ENCODE measurements around the gene RNF25. TPM values are rescaled to one million over a fixed set of nuclear protein-coding genes. Genes with fewer than 3 reads are reported as not detected.

The RNF25 gene
- total RNA-seq (10 to 100 TPM; 16.6 to 20.8 (median 17.7) TPM), polyA plus RNA-seq (14.7 TPM)
- long read RNA-seq, donor 1, transcript RNF25-201 (10 exons, 1,914 nt): major isoform, 20 of 24 reads
- long read RNA-seq, donor 1, partial matches to known transcripts: 0 of 24 reads
- long read RNA-seq, donor 1, other reads (novel, unspliced or antisense): 3 of 24 reads
- long read RNA-seq, donor 2, transcript RNF25-201 (10 exons, 1,914 nt): major isoform, 10 of 11 reads
- long read RNA-seq, donor 2, partial matches to known transcripts: 0 of 11 reads
- long read RNA-seq, donor 2, other reads (novel, unspliced or antisense): 1 of 11 reads
- long read RNA-seq, donor 3, transcript RNF25-201 (10 exons, 1,914 nt): major isoform, 85 of 98 reads
- long read RNA-seq, donor 3, partial matches to known transcripts: 3 of 98 reads
- long read RNA-seq, donor 3, other reads (novel, unspliced or antisense): 9 of 98 reads
- long read RNA-seq, donor 4, transcript RNF25-201 (10 exons, 1,914 nt): major isoform, 10 of 14 reads
- long read RNA-seq, donor 4, partial matches to known transcripts: 2 of 14 reads
- long read RNA-seq, donor 4, other reads (novel, unspliced or antisense): 1 of 14 reads

- Histone ChIP-seq H3K4me3 (ENCODE audit: low read length) (peak within 1 kb of the TSS; percentile 79), H3K4me1 (ENCODE audit: control insufficient read depth, insufficient read depth, low read length) (no peaks in the 10 kb centered on the region), H3K27ac (ENCODE audit: low read length) (peak within 1 kb of the TSS; percentile 73), H3K27me3 (ENCODE audit: control insufficient read depth, insufficient read depth) (no peaks in the 10 kb centered on the region), H3K9me3 (ENCODE audit: control insufficient read depth, low read length) (no peaks in the 10 kb centered on the region)
- intact Hi-C loops (cut with DNase I): no loop called here
- WGBS: under 1% methylated on average over 49 of the region's 49 CpGs
- ATAC-seq: peak; percentile 97
- peak; percentile 88 to 93 (median 92) for DNase-seq
Observed at GRCh38 chr2:218671654-218672566, at the start of gene RNF25, which contains the start of gene STK36. RNF25 (minus strand) TSS chr2:218672002; CDS start chr2:218671970, 32 bp downstream. STK36 (plus strand) TSS chr2:218672086; CDS start chr2:218672830, 744 bp downstream.

- intact Hi-C loops (cut with DNase I): no loop called here
- H3K4me1 ChIP-seq (ENCODE audit: control insufficient read depth, insufficient read depth, low read length): no peaks in the 10 kb centered on the region
- DNase-seq (no peak), ATAC-seq (no peak)
- no peaks in the 10 kb centered on the region for H3K27me3 ChIP-seq (ENCODE audit: control insufficient read depth, insufficient read depth)
- no peaks in the 10 kb centered on the region for H3K9me3 ChIP-seq (ENCODE audit: control insufficient read depth, low read length)
- no peak overlapping the region for H3K27ac ChIP-seq (ENCODE audit: low read length)
- H3K4me3 ChIP-seq (ENCODE audit: low read length): no peak overlapping the region
Observed at GRCh38 chr2:218721488-218721887, 49.7 kb upstream of the RNF25 start.

- DNase-seq (no peak), ATAC-seq (no peak)
- no peaks in the 10 kb centered on the region for H3K9me3 ChIP-seq (ENCODE audit: control insufficient read depth, low read length)
- H3K4me3 ChIP-seq (ENCODE audit: low read length): no peak overlapping the region
- H3K27me3 ChIP-seq (ENCODE audit: control insufficient read depth, insufficient read depth): no peaks in the 10 kb centered on the region
- H3K27ac ChIP-seq (ENCODE audit: low read length): no peak overlapping the region
- no peaks in the 10 kb centered on the region for H3K4me1 ChIP-seq (ENCODE audit: control insufficient read depth, insufficient read depth, low read length)
- WGBS: 94% methylated on average over 19 of the region's 19 CpGs
- intact Hi-C loops (cut with DNase I): no loop called here
Observed at GRCh38 chr2:218720048-218721041, 48.5 kb upstream of the RNF25 start.

GRCh38 chr2:218719457-218719856 is 47.7 kb upstream of the RNF25 start:
- no peak for DNase-seq
- ATAC-seq: no peak
- H3K27ac ChIP-seq (ENCODE audit: low read length): no peak overlapping the region
- intact Hi-C loops (cut with DNase I): loop anchor here in 3 of 4 donors (10.0 kb wide), 3 partner anchors 115 to 135 kb away; partner anchors contain the start of genes PRKAG3 (in 1 of the 3) and WNT6 (in 1 of the 3)
- H3K9me3 ChIP-seq (ENCODE audit: control insufficient read depth, low read length): no peaks in the 10 kb centered on the region
- H3K4me3 ChIP-seq (ENCODE audit: low read length): no peak overlapping the region
- no peaks in the 10 kb centered on the region for H3K4me1 ChIP-seq (ENCODE audit: control insufficient read depth, insufficient read depth, low read length)
- H3K27me3 ChIP-seq (ENCODE audit: control insufficient read depth, insufficient read depth): no peaks in the 10 kb centered on the region
- 84% methylated on average over 3 of the region's 3 CpGs for WGBS

- H3K4me1 ChIP-seq (ENCODE audit: control insufficient read depth, insufficient read depth, low read length): no peaks in the 10 kb centered on the region
- 90% methylated on average over 7 of the region's 7 CpGs for WGBS
- H3K4me3 ChIP-seq (ENCODE audit: low read length): no peak overlapping the region
- no peaks in the 10 kb centered on the region for H3K27me3 ChIP-seq (ENCODE audit: control insufficient read depth, insufficient read depth)
- intact Hi-C loops (cut with DNase I): loop anchor here in 3 of 4 donors (10.0 kb wide), 3 partner anchors 117 to 137 kb away; partner anchors contain the start of genes PRKAG3 (in 1 of the 3) and WNT6 (in 1 of the 3)
- ATAC-seq: no peak
- H3K27ac ChIP-seq (ENCODE audit: low read length): no peak overlapping the region
- H3K9me3 ChIP-seq (ENCODE audit: control insufficient read depth, low read length): no peaks in the 10 kb centered on the region
- no peak for DNase-seq
Observed at GRCh38 chr2:218718058-218718457, 46.3 kb upstream of the RNF25 start.

- no peak overlapping the region for H3K27ac ChIP-seq (ENCODE audit: low read length)
- H3K4me3 ChIP-seq (ENCODE audit: low read length): no peak overlapping the region
- DNase-seq (no peak), ATAC-seq (no peak)
- WGBS: 85% methylated on average over 3 of the region's 3 CpGs
- no peaks in the 10 kb centered on the region for H3K9me3 ChIP-seq (ENCODE audit: control insufficient read depth, low read length)
- intact Hi-C loops (cut with DNase I): loop anchor here in 3 of 4 donors (10.0 kb wide), 3 partner anchors 118 to 138 kb away; partner anchors contain the start of genes PRKAG3 (in 1 of the 3) and WNT6 (in 1 of the 3)
- H3K4me1 ChIP-seq (ENCODE audit: control insufficient read depth, insufficient read depth, low read length): no peaks in the 10 kb centered on the region
- H3K27me3 ChIP-seq (ENCODE audit: control insufficient read depth, insufficient read depth): no peaks in the 10 kb centered on the region
Observed at GRCh38 chr2:218717262-218717661, 45.5 kb upstream of the RNF25 start.

GRCh38 chr2:218716070-218716469 is 44.3 kb upstream of the RNF25 start:
- intact Hi-C loops (cut with DNase I): loop anchor here in 3 of 4 donors (10.0 kb wide), 3 partner anchors 119 to 139 kb away; partner anchors contain the start of genes PRKAG3 (in 1 of the 3) and WNT6 (in 1 of the 3)
- Histone ChIP-seq H3K27ac (ENCODE audit: low read length) (no peak overlapping the region), H3K4me3 (ENCODE audit: low read length) (no peak overlapping the region), H3K27me3 (ENCODE audit: control insufficient read depth, insufficient read depth) (no peaks in the 10 kb centered on the region), H3K9me3 (ENCODE audit: control insufficient read depth, low read length) (no peaks in the 10 kb centered on the region), H3K4me1 (ENCODE audit: control insufficient read depth, insufficient read depth, low read length) (no peaks in the 10 kb centered on the region)
- ATAC-seq: no peak
- WGBS: 56% methylated on average over 4 of the region's 4 CpGs
- DNase-seq: no peak

GRCh38 chr2:218713922-218714321 is 42.1 kb upstream of the RNF25 start:
- no peak for ATAC-seq
- no peak for DNase-seq
- Histone ChIP-seq H3K4me1 (ENCODE audit: control insufficient read depth, insufficient read depth, low read length) (no peaks in the 10 kb centered on the region), H3K27ac (ENCODE audit: low read length) (no peak overlapping the region), H3K9me3 (ENCODE audit: control insufficient read depth, low read length) (no peaks in the 10 kb centered on the region), H3K4me3 (ENCODE audit: low read length) (no peak overlapping the region), H3K27me3 (ENCODE audit: control insufficient read depth, insufficient read depth) (no peaks in the 10 kb centered on the region)
- 93% methylated on average over 2 of the region's 2 CpGs for WGBS
- intact Hi-C loops (cut with DNase I): loop anchor here in 3 of 4 donors (10.0 kb wide), 3 partner anchors 121 to 141 kb away; partner anchors contain the start of genes PRKAG3 (in 1 of the 3) and WNT6 (in 1 of the 3)

GRCh38 chr2:218711550-218711929 is 39.7 kb upstream of the RNF25 start:
- H3K27ac ChIP-seq (ENCODE audit: low read length): no peak overlapping the region
- intact Hi-C loops (cut with DNase I): loop anchor here in 3 of 4 donors (10.0 kb wide), 3 partner anchors 123 to 143 kb away; partner anchors contain the start of genes PRKAG3 (in 1 of the 3) and WNT6 (in 1 of the 3)
- DNase-seq: no peak
- peak overlapping the region; percentile 76 for H3K4me3 ChIP-seq (ENCODE audit: low read length)
- H3K4me1 ChIP-seq (ENCODE audit: control insufficient read depth, insufficient read depth, low read length): no peaks in the 10 kb centered on the region
- WGBS: 12% methylated on average over 5 of the region's 5 CpGs
- H3K9me3 ChIP-seq (ENCODE audit: control insufficient read depth, low read length): no peaks in the 10 kb centered on the region
- ATAC-seq: no peak
- H3K27me3 ChIP-seq (ENCODE audit: control insufficient read depth, insufficient read depth): no peaks in the 10 kb centered on the region

Measured in right cardiac atrium (tissue), 5 donors.